ENCODE data around the gene KANK2.

KANK2 gene

GRCh38 chr19:11192957-11193939, 4.1 kb downstream of the KANK2 start:
- no peak overlapping the region for H3K4me3 ChIP-seq (ENCODE audit: low read length)
- H3K9ac ChIP-seq (ENCODE audit: low read length): no peak overlapping the region
- H2AFZ ChIP-seq (ENCODE audit: low read depth, low read length): no peak overlapping the region
- no peaks in the 10 kb centered on the region for H3K79me2 ChIP-seq (ENCODE audit: low read length)
- H3K27ac ChIP-seq (ENCODE audit: low read length): no peak overlapping the region
- H3K4me1 ChIP-seq (ENCODE audit: low read length): peaks cover 19% of the 10 kb centered on the region
- H3K27me3 ChIP-seq (ENCODE audit: low read depth, low read length): peaks cover 12% of the 10 kb centered on the region
- no peaks in the 10 kb centered on the region for H4K20me1 ChIP-seq (ENCODE audit: insufficient read depth, low read length)
- H3K36me3 ChIP-seq (replicated peaks; ENCODE audit: low read depth, low read length): peaks cover 4% of the 10 kb centered on the region
- no peak overlapping the region for H3K4me2 ChIP-seq (ENCODE audit: low read length)
- no peak for TF ChIP-seq EZH2phosphoT487 (IDR thresholded peaks at IDR 0.05; ENCODE audit: low read depth)
- TF ChIP-seq CTCF (IDR thresholded peaks at IDR 0.05; ENCODE audit: low read depth, low read length): no peak
- H3K9me3 ChIP-seq (ENCODE audit: insufficient read depth, low read length): no peaks in the 10 kb centered on the region

- Histone ChIP-seq H3K27me3 (ENCODE audit: low read depth, low read length) (peaks cover 12% of the 10 kb centered on the region), H3K9me3 (ENCODE audit: insufficient read depth, low read length) (no peaks in the 10 kb centered on the region), H3K9ac (ENCODE audit: low read length) (no peak overlapping the region), H3K4me3 (ENCODE audit: low read length) (no peak overlapping the region), H2AFZ (ENCODE audit: low read depth, low read length) (no peak overlapping the region), H4K20me1 (ENCODE audit: insufficient read depth, low read length) (no peaks in the 10 kb centered on the region), H3K36me3 (replicated peaks; ENCODE audit: low read depth, low read length) (peaks cover 4% of the 10 kb centered on the region), H3K4me1 (ENCODE audit: low read length) (peaks cover 20% of the 10 kb centered on the region), H3K4me2 (ENCODE audit: low read length) (no peak overlapping the region), H3K27ac (ENCODE audit: low read length) (no peak overlapping the region), H3K79me2 (ENCODE audit: low read length) (no peaks in the 10 kb centered on the region)
- TF ChIP-seq EZH2phosphoT487 (IDR thresholded peaks at IDR 0.05; ENCODE audit: low read depth): no peak
- no peak for TF ChIP-seq CTCF (IDR thresholded peaks at IDR 0.05; ENCODE audit: low read depth, low read length)
Observed at GRCh38 chr19:11191934-11192333, 5.4 kb downstream of the KANK2 start.

DNA sequence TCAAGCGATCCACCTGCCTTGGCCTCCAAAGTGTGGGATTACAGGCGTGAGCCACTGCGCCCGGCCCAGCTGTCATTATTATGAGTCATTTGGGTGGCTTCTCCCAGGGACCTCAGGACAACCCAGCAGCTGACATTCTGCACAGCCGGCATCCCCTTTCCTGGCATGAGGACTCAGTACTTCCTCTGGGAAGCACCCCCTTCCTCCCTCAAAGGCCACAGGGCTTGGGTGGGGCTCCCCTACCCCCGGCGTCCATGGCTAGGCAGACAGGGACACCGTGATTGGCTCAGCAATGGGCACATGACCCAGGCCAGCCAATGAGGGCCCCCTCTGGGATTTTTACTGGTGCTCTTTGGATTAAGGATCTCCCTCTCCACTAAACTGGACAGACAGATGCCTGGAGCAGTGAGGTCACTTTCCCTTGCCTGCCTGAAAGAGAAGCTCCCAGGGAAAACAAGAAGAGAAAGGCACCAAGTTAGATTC, 6.0 kb downstream of the KANK2 start:
- Histone ChIP-seq H3K9me3 (ENCODE audit: insufficient read depth, low read length) (no peaks in the 10 kb centered on the region), H3K4me3 (ENCODE audit: low read length) (no peak overlapping the region), H4K20me1 (ENCODE audit: insufficient read depth, low read length) (no peaks in the 10 kb centered on the region), H3K79me2 (ENCODE audit: low read length) (no peaks in the 10 kb centered on the region), H3K4me1 (ENCODE audit: low read length) (peaks cover 17% of the 10 kb centered on the region), H3K9ac (ENCODE audit: low read length) (no peak overlapping the region), H3K36me3 (replicated peaks; ENCODE audit: low read depth, low read length) (peaks cover 4% of the 10 kb centered on the region), H2AFZ (ENCODE audit: low read depth, low read length) (no peak overlapping the region), H3K27me3 (ENCODE audit: low read depth, low read length) (peaks cover 7% of the 10 kb centered on the region), H3K4me2 (ENCODE audit: low read length) (no peak overlapping the region), H3K27ac (ENCODE audit: low read length) (no peak overlapping the region)
- TF ChIP-seq CTCF (IDR thresholded peaks at IDR 0.05; ENCODE audit: low read depth, low read length) (no peak), EZH2phosphoT487 (IDR thresholded peaks at IDR 0.05; ENCODE audit: low read depth) (no peak)

DNA sequence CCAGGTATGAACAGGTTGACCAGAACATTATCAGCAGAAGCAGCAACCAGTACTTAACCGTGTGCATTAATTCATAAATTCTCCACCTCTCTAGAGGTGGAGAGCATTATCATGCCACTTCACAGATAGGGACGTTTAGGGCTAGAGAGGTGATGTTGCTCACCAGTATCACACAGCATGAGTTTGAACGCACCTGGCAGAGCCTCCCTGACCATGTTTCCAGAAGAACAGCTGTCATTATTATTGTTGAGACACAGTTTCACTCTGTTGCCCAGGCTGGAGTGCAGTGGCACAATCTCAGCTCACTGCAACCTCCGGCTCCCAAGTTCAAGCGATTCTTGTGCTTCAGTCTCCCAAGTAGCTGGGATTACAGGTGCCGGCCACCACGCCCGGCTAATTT, 6.8 kb downstream of the KANK2 start:
- H3K79me2 ChIP-seq (ENCODE audit: low read length): no peaks in the 10 kb centered on the region
- H3K36me3 ChIP-seq (replicated peaks; ENCODE audit: low read depth, low read length): peaks cover 4% of the 10 kb centered on the region

More for the DNA sequence above, 6.8 kb downstream of the KANK2 start:
- Histone ChIP-seq H3K4me3 (ENCODE audit: low read length) (no peak overlapping the region), H3K4me1 (ENCODE audit: low read length) (peaks cover 15% of the 10 kb centered on the region), H3K9me3 (ENCODE audit: insufficient read depth, low read length) (no peaks in the 10 kb centered on the region), H2AFZ (ENCODE audit: low read depth, low read length) (no peak overlapping the region), H3K4me2 (ENCODE audit: low read length) (no peak overlapping the region), H3K9ac (ENCODE audit: low read length) (no peak overlapping the region), H4K20me1 (ENCODE audit: insufficient read depth, low read length) (no peaks in the 10 kb centered on the region), H3K27ac (ENCODE audit: low read length) (no peak overlapping the region), H3K27me3 (ENCODE audit: low read depth, low read length) (peaks cover 2% of the 10 kb centered on the region; the same call in 1 of the 2 replicates)
- TF ChIP-seq EZH2phosphoT487 (IDR thresholded peaks at IDR 0.05; ENCODE audit: low read depth): no peak
- no peak for TF ChIP-seq CTCF (IDR thresholded peaks at IDR 0.05; ENCODE audit: low read depth, low read length)

Data from OCI-LY3 (cell line).